ENCODE measurements around the gene CDH2. TPM values are rescaled to one million over a fixed set of nuclear protein-coding genes. Genes with fewer than 3 reads are reported as not detected.

Gene CDH2
- total RNA-seq, 4 donors from 2014 or later: 0.47 to 1.7 (median 1.1) TPM; not detected in 1

GRCh38 chr18:28127763-28128658 is 48.9 kb downstream of the CDH2 start:
- H3K27ac ChIP-seq: no peak overlapping the region
- TF ChIP-seq, protein P1, sequence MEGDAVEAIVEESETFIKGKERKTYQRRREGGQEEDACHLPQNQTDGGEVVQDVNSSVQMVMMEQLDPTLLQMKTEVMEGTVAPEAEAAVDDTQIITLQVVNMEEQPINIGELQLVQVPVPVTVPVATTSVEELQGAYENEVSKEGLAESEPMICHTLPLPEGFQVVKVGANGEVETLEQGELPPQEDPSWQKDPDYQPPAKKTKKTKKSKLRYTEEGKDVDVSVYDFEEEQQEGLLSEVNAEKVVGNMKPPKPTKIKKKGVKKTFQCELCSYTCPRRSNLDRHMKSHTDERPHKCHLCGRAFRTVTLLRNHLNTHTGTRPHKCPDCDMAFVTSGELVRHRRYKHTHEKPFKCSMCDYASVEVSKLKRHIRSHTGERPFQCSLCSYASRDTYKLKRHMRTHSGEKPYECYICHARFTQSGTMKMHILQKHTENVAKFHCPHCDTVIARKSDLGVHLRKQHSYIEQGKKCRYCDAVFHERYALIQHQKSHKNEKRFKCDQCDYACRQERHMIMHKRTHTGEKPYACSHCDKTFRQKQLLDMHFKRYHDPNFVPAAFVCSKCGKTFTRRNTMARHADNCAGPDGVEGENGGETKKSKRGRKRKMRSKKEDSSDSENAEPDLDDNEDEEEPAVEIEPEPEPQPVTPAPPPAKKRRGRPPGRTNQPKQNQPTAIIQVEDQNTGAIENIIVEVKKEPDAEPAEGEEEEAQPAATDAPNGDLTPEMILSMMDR (IDR thresholded peaks at IDR 0.05): no peak
- H3K4me3 ChIP-seq: no peak overlapping the region
- no peaks in the 10 kb centered on the region for H3K4me1 ChIP-seq
- DNase-seq (ENCODE audit: low spot score in 2 of 2): no peak
- H3K9me3 ChIP-seq: no peaks in the 10 kb centered on the region
- no peaks in the 10 kb centered on the region for H3K36me3 ChIP-seq
- no peaks in the 10 kb centered on the region for H3K27me3 ChIP-seq
- 78% methylated on average over 5 of the region's 5 CpGs for WGBS

DNA sequence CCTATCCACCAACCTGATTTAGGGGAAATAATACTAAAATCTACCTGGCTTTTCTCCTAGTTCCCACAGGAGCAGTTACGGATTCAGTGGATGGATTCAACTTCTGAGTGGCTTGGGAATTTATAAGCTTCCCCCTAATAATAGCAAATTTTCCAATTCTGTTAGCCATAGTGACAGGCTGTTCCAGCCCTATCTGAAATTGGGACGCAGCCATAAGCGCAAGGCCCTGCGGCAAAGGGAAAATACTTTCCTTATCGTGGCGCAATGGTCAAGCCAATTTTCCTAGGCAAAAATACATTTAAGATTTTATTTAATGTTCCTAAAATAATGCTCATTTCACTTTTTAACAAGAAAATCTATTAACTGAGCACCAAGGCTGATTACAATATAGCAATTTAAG is 49.7 kb downstream of the CDH2 start:
- Histone ChIP-seq H3K36me3 (no peaks in the 10 kb centered on the region), H3K4me3 (no peak overlapping the region), H3K9me3 (no peaks in the 10 kb centered on the region), H3K27ac (no peak overlapping the region), H3K4me1 (no peaks in the 10 kb centered on the region), H3K27me3 (no peaks in the 10 kb centered on the region)
- no peak for TF ChIP-seq POLR2AphosphoS5 (IDR thresholded peaks at IDR 0.05)
- TF ChIP-seq, protein P1 (IDR thresholded peaks at IDR 0.05): no peak
- TF ChIP-seq EP300 (IDR thresholded peaks at IDR 0.05): no peak
- TF ChIP-seq POLR2A (IDR thresholded peaks at IDR 0.05): no peak
- 97% methylated on average over 6 of the region's 6 CpGs for WGBS
- no peak for DNase-seq (ENCODE audit: low spot score in 2 of 2)

DNA sequence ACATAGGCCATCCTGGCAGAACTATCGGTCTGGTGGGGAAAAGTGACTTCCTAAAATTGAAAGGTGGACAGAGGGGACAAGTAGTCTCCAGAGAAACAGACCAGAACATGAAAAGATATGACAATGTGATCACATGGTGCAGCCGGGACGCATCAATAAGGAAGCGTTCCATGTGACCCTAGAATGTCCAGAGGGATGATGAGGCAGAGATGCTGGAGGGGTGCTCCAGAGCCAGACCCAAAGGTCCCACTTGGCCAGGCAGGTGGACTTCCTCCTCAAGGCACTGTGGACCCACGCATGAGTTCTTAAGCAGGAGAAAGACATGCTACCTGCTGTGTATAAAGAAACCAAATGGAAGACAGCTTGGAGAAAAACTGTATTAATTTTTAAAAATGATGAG is 50.2 kb downstream of the CDH2 start:
- TF ChIP-seq, protein P1 (IDR thresholded peaks at IDR 0.05): no peak
- TF ChIP-seq POLR2AphosphoS5 (IDR thresholded peaks at IDR 0.05) (no peak), EP300 (IDR thresholded peaks at IDR 0.05) (no peak), POLR2A (IDR thresholded peaks at IDR 0.05) (no peak)
- Histone ChIP-seq H3K9me3 (no peaks in the 10 kb centered on the region), H3K27me3 (no peaks in the 10 kb centered on the region), H3K27ac (no peak overlapping the region), H3K4me1 (no peaks in the 10 kb centered on the region), H3K4me3 (no peak overlapping the region), H3K36me3 (no peaks in the 10 kb centered on the region)
- DNase-seq (ENCODE audit: low spot score in 2 of 2): no peak
- 88% methylated on average over 5 of the region's 5 CpGs for WGBS

DNA sequence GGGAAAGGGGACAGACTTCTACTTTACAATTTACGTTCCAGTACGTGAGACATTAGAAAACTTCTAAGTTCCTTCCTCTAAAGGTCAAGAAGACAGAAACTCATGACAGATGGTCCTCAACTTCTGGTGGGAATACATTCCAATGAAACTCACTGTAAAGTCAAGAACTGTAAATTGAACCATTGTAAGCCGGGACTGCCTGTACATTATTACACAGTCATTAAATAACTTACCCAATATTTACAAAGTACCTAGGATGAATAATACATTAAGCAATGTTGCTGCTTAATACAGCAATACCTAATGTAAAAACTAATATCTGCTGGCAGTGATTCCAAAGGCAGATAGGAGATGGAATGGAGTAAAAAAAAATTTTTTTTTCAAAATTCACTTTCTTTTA is 51.9 kb downstream of the CDH2 start:
- Histone ChIP-seq H3K4me1 (no peaks in the 10 kb centered on the region), H3K27ac (no peak overlapping the region), H3K9me3 (no peaks in the 10 kb centered on the region), H3K27me3 (no peaks in the 10 kb centered on the region), H3K4me3 (no peak overlapping the region), H3K36me3 (no peaks in the 10 kb centered on the region)
- no peak for DNase-seq (ENCODE audit: low spot score in 2 of 2)
- WGBS: 73% methylated on average over 3 of the region's 3 CpGs
- TF ChIP-seq POLR2AphosphoS5 (IDR thresholded peaks at IDR 0.05): no peak
- TF ChIP-seq, protein P1 (IDR thresholded peaks at IDR 0.05): no peak

DNA sequence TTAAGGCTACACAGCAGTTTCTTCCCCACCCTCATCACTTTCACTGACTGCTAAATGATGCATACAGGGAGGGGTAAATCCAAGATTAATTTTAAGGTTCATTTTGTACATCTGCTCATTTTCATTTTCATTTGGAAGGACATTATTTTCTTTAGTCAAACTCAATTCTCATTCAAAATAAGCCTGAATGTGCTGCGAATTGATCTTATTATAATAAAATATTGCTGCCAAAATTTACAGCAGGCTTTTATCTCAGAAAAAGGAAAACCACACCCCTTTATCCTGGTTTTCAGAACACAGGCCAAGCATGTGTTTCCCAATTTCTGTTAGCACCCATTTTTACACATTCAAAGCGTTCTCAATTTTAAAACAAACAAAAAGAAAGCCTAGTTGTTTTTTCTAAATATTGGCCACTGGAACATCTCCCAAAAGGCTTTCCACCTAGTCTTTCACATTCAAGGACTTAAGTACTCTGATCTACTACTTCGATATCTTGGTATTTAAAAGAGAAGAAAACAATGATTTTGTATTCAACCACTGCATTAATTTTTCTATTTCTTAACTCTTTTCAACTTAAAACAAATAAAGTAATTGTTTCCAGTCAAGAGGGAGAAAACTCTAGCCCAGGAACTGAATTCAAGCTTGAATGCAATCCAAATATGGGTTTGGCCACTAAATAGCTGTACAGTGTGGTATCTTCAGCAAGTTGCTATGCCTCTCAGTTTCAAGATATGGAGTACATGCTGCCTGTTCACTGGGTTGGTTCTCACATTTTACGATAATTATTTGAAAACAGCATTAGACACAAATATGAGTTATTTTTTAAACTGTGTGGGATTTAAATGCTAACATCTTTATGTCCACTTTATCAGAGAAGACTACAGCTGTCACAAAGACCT is 52.5 kb downstream of the CDH2 start:
- Histone ChIP-seq H3K9me3 (no peaks in the 10 kb centered on the region), H3K27ac (no peak overlapping the region), H3K4me3 (no peak overlapping the region), H3K4me1 (no peaks in the 10 kb centered on the region), H3K27me3 (no peaks in the 10 kb centered on the region), H3K36me3 (no peaks in the 10 kb centered on the region)
- 41% methylated on average over 4 of the region's 4 CpGs for WGBS
- DNase-seq (ENCODE audit: low spot score in 2 of 2): no peak
- TF ChIP-seq EP300 (IDR thresholded peaks at IDR 0.05): no peak

Measured in suprapubic skin (tissue), 4 donors.